ENCODE measurements around the gene LTF.

GRCh38 chr3:46485779-46486175 lies 21.1 kb upstream of the LTF start:
- TF ChIP-seq CTCF (IDR thresholded peaks at IDR 0.05 in 2 of 3, conservative IDR thresholded peaks at IDR 0.05 in 1 of 3; ENCODE audit: insufficient read depth in 2 of 3, low read depth in 1 of 3, low read length in 3 of 3), result no peak
- no peak for TF ChIP-seq CREB1 (IDR thresholded peaks at IDR 0.05)
- TF ChIP-seq CREB1 (CRISPR knock-in tag; IDR thresholded peaks at IDR 0.05), result no peak
- TF ChIP-seq SRSF7 (optimal IDR thresholded peaks at IDR 0.05; ENCODE audit: low read depth, low read length), result no peak
- no peak for TF ChIP-seq ZNF740 (CRISPR knock-in tag; IDR thresholded peaks at IDR 0.05)
- TF ChIP-seq ZNF740 (tag; IDR thresholded peaks at IDR 0.05), result no peak
- TF ChIP-seq SRSF9 (IDR thresholded peaks at IDR 0.05; ENCODE audit: borderline replicate concordance, low read depth, low read length), result no peak
- TF ChIP-seq ZNF707 (CRISPR knock-in tag; conservative IDR thresholded peaks at IDR 0.05), result no peak
- no peak for TF ChIP-seq ZNF311 (CRISPR knock-in tag; IDR thresholded peaks at IDR 0.05)

Measured in K562 (cell line).